Liver (tissue), 10 donors: ENCODE data around the gene RFPL2. TPM values are rescaled to one million over a fixed set of nuclear protein-coding genes. Genes with fewer than 3 reads are reported as not detected.
"Not testable (repeated sequence)": the region's sequence is repeated elsewhere in the genome, so short reads cannot be mapped to it uniquely, and the experiment has no call there.

Experiments
- DNase-seq: peaks from one replicate; pipeline ENCODE4 v3.0.0-alpha.2; 2017; ENCODE audit warnings: low spot score
- H3K27ac ChIP-seq, 2 donors: one replicate each; pipeline ENCODE4 v1.7.0; 2013; ENCODE audit warnings: inconsistent platforms in 2 of 2, low read length in 2 of 2, control low read depth in 1 of 2, low read depth in 1 of 2, mild to moderate bottlenecking in 1 of 2
- H3K27me3 ChIP-seq, 4 donors: one replicate each; pipeline versions ENCODE4 v1.6.1 to v1.7.0; 2013; ENCODE audit warnings: low read length in 3 of 4, inconsistent platforms in 1 of 4, mild to moderate bottlenecking in 1 of 4, moderate library complexity in 1 of 4; ENCODE audit not compliant: control insufficient read depth in 4 of 4, insufficient read depth in 4 of 4
- H3K36me3 ChIP-seq, 4 donors: one replicate each; pipeline versions ENCODE4 v1.6.1 to v1.7.0; 2013; ENCODE audit warnings: low read length in 3 of 4, mild to moderate bottlenecking in 3 of 4, low read depth in 1 of 4, moderate library complexity in 1 of 4; ENCODE audit not compliant: control insufficient read depth in 4 of 4, insufficient read depth in 3 of 4
- H3K4me1 ChIP-seq, 4 donors: one replicate each; pipeline versions ENCODE4 v1.6.1 to v1.7.0; 2013; ENCODE audit warnings: low read length in 3 of 4, mild to moderate bottlenecking in 3 of 4, moderate library complexity in 1 of 4; ENCODE audit not compliant: control insufficient read depth in 4 of 4, insufficient read depth in 4 of 4
- H3K4me3 ChIP-seq, 3 donors: one replicate each; pipeline versions ENCODE4 v1.6.1 to v1.7.0; 2013; ENCODE audit warnings: low read length in 3 of 3, control low read depth in 1 of 3, low read depth in 1 of 3, mild to moderate bottlenecking in 1 of 3
- H3K9ac ChIP-seq, 2 donors: one replicate each; pipeline ENCODE4 v1.7.0; 2013; ENCODE audit warnings: low read length in 2 of 2, mild to moderate bottlenecking in 2 of 2, moderate library complexity in 2 of 2, control low read depth in 1 of 2, low read depth in 1 of 2
- H3K9me3 ChIP-seq, 4 donors: one replicate each; pipeline versions ENCODE4 v1.6.1 to v1.7.0; 2013; ENCODE audit warnings: low read length in 3 of 4; ENCODE audit not compliant: control insufficient read depth in 4 of 4
- RAD21 ChIP-seq, 2 donors: IDR thresholded peaks; 2 replicates each; pipeline ENCODE4 v1.6.1; 2016; ENCODE audit warnings: antibody characterized with exemption in 2 of 2, mild to moderate bottlenecking in 2 of 2
- WGBS: extraction: QIAGEN DNeasy Blood & Tissue Kit; methylation state at CpG from one replicate; pipeline ENCODE4 v1.1.7; 2013; 5-methylcytosine and 5-hydroxymethylcytosine counted together
- polyA plus RNA-seq, 2 donors: library from polyadenylated mRNA; stranded (reverse) in 1 of 2; unstranded in 1 of 2; fragments of 200-250 nt in 1 of 2; fragments of >200 nt in 1 of 2; fragmentation: Nextera tagmentation in 1 of 2; extraction: Ambion mirVana in 1 of 2; gene quantifications; one replicate each; pipeline versions ENCODE4 v1.2.1 to v1.2.3, GENCODE V29; 2013 to 2015
- small RNA-seq: library from RNA; depleted of rRNA; stranded (forward); fragments of <200 nt; gene quantifications from one replicate; pipeline ENCODE3, GENCODE V24; 2014
- total RNA-seq, 2 donors: library from RNA; depleted of rRNA; stranded (reverse); fragments of >200 nt; gene quantifications; one replicate each; pipeline ENCODE4 v1.2.3, GENCODE V29; 2014
- TF ChIP-seq, protein P1 (sequence below): fragments of 150-350 bp; IDR thresholded peaks from 2 replicates; pipeline ENCODE4 v1.5.1; 2017; ENCODE audit warnings: improper control_type of control experiment, low read depth, low read length; ENCODE audit not compliant: missing input control
- donor health status: healthy.
- donor health status: healthy.
- donor health status: healthy.
- donor health status: healthy.
- donor health status: healthy.

RFPL2 gene
- total and polyA plus RNA-seq, 4 donors, result under 0.01 to 0.98 (median 0.07) TPM; not detected in 1

DNA sequence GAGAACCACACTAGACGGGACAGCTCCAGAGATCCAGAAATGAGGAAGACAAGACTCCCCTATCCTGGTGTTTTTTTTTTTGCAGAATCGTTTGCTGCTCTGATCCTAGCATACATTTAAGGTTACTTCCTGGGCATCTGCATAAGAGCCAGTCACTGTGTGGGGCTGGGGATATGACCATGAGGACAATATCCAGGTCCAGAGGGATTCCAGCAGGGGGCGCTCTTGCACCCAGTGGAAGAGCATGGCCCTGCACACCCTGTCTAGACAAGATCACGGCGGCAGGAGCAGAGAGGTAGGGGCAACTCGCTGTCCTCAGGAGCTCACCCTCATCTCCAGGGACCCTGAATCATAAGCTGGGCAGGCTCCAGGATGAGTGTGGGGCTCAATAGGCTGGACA, 64.2 kb downstream of the RFPL2 start:
- TF ChIP-seq, protein P1, sequence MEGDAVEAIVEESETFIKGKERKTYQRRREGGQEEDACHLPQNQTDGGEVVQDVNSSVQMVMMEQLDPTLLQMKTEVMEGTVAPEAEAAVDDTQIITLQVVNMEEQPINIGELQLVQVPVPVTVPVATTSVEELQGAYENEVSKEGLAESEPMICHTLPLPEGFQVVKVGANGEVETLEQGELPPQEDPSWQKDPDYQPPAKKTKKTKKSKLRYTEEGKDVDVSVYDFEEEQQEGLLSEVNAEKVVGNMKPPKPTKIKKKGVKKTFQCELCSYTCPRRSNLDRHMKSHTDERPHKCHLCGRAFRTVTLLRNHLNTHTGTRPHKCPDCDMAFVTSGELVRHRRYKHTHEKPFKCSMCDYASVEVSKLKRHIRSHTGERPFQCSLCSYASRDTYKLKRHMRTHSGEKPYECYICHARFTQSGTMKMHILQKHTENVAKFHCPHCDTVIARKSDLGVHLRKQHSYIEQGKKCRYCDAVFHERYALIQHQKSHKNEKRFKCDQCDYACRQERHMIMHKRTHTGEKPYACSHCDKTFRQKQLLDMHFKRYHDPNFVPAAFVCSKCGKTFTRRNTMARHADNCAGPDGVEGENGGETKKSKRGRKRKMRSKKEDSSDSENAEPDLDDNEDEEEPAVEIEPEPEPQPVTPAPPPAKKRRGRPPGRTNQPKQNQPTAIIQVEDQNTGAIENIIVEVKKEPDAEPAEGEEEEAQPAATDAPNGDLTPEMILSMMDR, result peak; percentile 30
- peak; percentile 41 to 63 for TF ChIP-seq RAD21 (IDR thresholded peaks at IDR 0.05)
- not testable (repeated sequence) for H3K27ac ChIP-seq, H3K9me3 ChIP-seq, H3K9ac ChIP-seq, H3K36me3 ChIP-seq, H3K4me3 ChIP-seq, H3K27me3 ChIP-seq, DNase-seq, H3K4me1 ChIP-seq
- WGBS, result 50% methylated on average over 6 of the region's 6 CpGs

Small RNA genes within 50 kb of the gene (small RNA-seq; reads per million reads assigned to genes)
- not detected for gene RF02171

Other genes starting within 250 kb of the RFPL2 start
- 1 to 10 TPM in 1 of 2 donors, under 1 TPM in 1; under 0.01 to 6.4 TPM for gene SLC5A1, start 161.8 kb downstream of the RFPL2 start, total RNA-seq
- gene SLC5A1, start 161.8 kb downstream of the RFPL2 start, polyA plus RNA-seq, result 1 to 10 TPM; 1.0 to 3.9 TPM
- not detected for gene C22orf42, start 45.8 kb downstream of the RFPL2 start, total RNA-seq
- not detected for gene C22orf42, start 45.8 kb downstream of the RFPL2 start, polyA plus RNA-seq
- under 1 TPM; 0.28 to 0.75 TPM for gene SLC5A4, start 50.3 kb upstream of the RFPL2 start, total RNA-seq
- under 1 TPM; 0.03 to 0.10 TPM for gene SLC5A4, start 50.3 kb upstream of the RFPL2 start, polyA plus RNA-seq
- not detected for gene RFPL3, start 152.8 kb upstream of the RFPL2 start, total RNA-seq
- not detected for gene RFPL3, start 152.8 kb upstream of the RFPL2 start, polyA plus RNA-seq
- 10 to 100 TPM; 41.6 to 76.7 TPM for gene RTCB, start 207.2 kb upstream of the RFPL2 start, total RNA-seq
- 10 to 100 TPM; 36.7 to 51.0 TPM for gene RTCB, start 207.2 kb upstream of the RFPL2 start, polyA plus RNA-seq